Neural cell (in vitro differentiated cells): ENCODE measurements around the gene ADARB1. TPM values are rescaled to one million over a fixed set of nuclear protein-coding genes. Genes with fewer than 3 reads are reported as not detected.

ENCODE experiments used
- H2AFZ ChIP-seq: fragments of 200-600, 300-800 bp; sonication (generic), shearing (Covaris generic); 2 replicates; pipeline ENCODE4 v1.6.0; 2014; ENCODE audit warnings: low read depth, mild to moderate bottlenecking, antibody characterized with exemption, low read length, moderate library complexity
- H3F3A ChIP-seq: fragments of 200-600 bp; shearing (Covaris generic); 2 replicates; pipeline ENCODE4 v1.6.1; 2016; ENCODE audit warnings: mild to moderate bottlenecking, moderate library complexity, mixed read lengths, antibody characterized with exemption, low read length; ENCODE audit not compliant: insufficient read depth, poor library complexity, severe bottlenecking
- H3K27ac ChIP-seq: fragments of 200-600, 300-800 bp; sonication (generic), shearing (Covaris generic); 2 replicates; pipeline ENCODE4 v1.5.1; 2014; ENCODE audit warnings: mild to moderate bottlenecking, low read length, moderate library complexity
- H3K27me3 ChIP-seq: fragments of 300-800, 200-600 bp; sonication (generic), shearing (Covaris generic); 2 replicates; pipeline ENCODE4 v1.6.0; 2014; ENCODE audit warnings: mild to moderate bottlenecking, low read depth, low read length, moderate library complexity; ENCODE audit not compliant: insufficient read depth
- H3K36me3 ChIP-seq: fragments of 300-800, 200-600 bp; sonication (generic), shearing (Covaris generic); 2 replicates; pipeline ENCODE4 v1.5.1; 2014; ENCODE audit warnings: mild to moderate bottlenecking, antibody characterized with exemption, low read length, moderate library complexity; ENCODE audit not compliant: insufficient read depth
- H3K4me2 ChIP-seq: fragments of 300-800, 200-600 bp; sonication (generic), shearing (Covaris generic); 2 replicates; pipeline ENCODE4 v1.6.0; 2014; ENCODE audit warnings: mild to moderate bottlenecking, low read length
- H3K4me3 ChIP-seq: fragments of 300-800, 200-600 bp; sonication (generic), shearing (Covaris generic); 2 replicates; pipeline ENCODE4 v1.5.1; 2014; ENCODE audit warnings: mild to moderate bottlenecking, low read length, moderate library complexity
- H3K79me2 ChIP-seq: fragments of 200-600 bp; shearing (Covaris generic); replicated peaks from 2 replicates; pipeline ENCODE4 v1.6.0; 2014; ENCODE audit warnings: mild to moderate bottlenecking, low read length, moderate library complexity; ENCODE audit not compliant: insufficient read depth
- H3K9ac ChIP-seq: fragments of 300-800, 200-600 bp; sonication (generic), shearing (Covaris generic); 2 replicates; pipeline ENCODE4 v1.6.1; 2016; ENCODE audit warnings: mild to moderate bottlenecking, low read length, mixed read lengths
- H3K9me2 ChIP-seq: fragments of 200-600 bp; shearing (Covaris generic); 2 replicates; pipeline ENCODE4 v1.6.1; 2016; ENCODE audit warnings: mild to moderate bottlenecking, low read length, mixed read lengths; ENCODE audit not compliant: insufficient read depth
- H3K9me3 ChIP-seq: fragments of 200-600, 300-800 bp; sonication (generic), shearing (Covaris generic); 2 replicates; pipeline ENCODE4 v1.6.1; 2016; ENCODE audit warnings: mild to moderate bottlenecking, mixed run types, low read length, moderate library complexity, mixed read lengths
- H4K20me1 ChIP-seq: fragments of 200-600 bp; shearing (Covaris generic); 2 replicates; pipeline ENCODE4 v1.6.1; 2016; ENCODE audit warnings: mild to moderate bottlenecking, mixed run types; ENCODE audit not compliant: insufficient read depth
- CTCF ChIP-seq: fragments of 450-650 bp; IDR thresholded peaks from 2 replicates; pipeline ENCODE4 v1.5.1; 2014; ENCODE audit warnings: antibody characterized with exemption, mild to moderate bottlenecking, moderate library complexity; ENCODE audit not compliant: poor library complexity, severe bottlenecking
- EP300 ChIP-seq: fragments of 450-650 bp; conservative IDR thresholded peaks from 2 replicates; pipeline ENCODE4 v1.6.1; 2014; ENCODE audit warnings: antibody characterized with exemption, mild to moderate bottlenecking, moderate library complexity; ENCODE audit not compliant: poor library complexity, severe bottlenecking
- EZH2 ChIP-seq: fragments of 200-600, 300-800 bp; shearing (Covaris generic), sonication (generic); IDR thresholded peaks from 2 replicates; pipeline ENCODE4 v1.6.1; 2014; ENCODE audit warnings: antibody characterized with exemption, low read length, borderline replicate concordance, mild to moderate bottlenecking; ENCODE audit not compliant: insufficient read depth, poor library complexity, severe bottlenecking
- MXI1 ChIP-seq: fragments of 450-650 bp; conservative IDR thresholded peaks from 2 replicates; pipeline ENCODE4 v1.6.1; 2014; ENCODE audit warnings: antibody characterized with exemption, mild to moderate bottlenecking; ENCODE audit not compliant: poor library complexity, severe bottlenecking
- POLR2AphosphoS5 ChIP-seq: IDR thresholded peaks from 2 replicates; pipeline ENCODE4 v1.6.1; 2012
- RAD21 ChIP-seq: fragments of 450-650 bp; conservative IDR thresholded peaks from 2 replicates; pipeline ENCODE4 v1.6.1; 2014; ENCODE audit warnings: antibody characterized with exemption, mild to moderate bottlenecking, moderate library complexity
- REST ChIP-seq: IDR thresholded peaks from 2 replicates; pipeline ENCODE4 v1.6.1; 2012; ENCODE audit warnings: borderline replicate concordance
- SMC3 ChIP-seq: fragments of 450-650 bp; conservative IDR thresholded peaks from 2 replicates; pipeline ENCODE4 v1.6.1; 2014; ENCODE audit warnings: antibody characterized with exemption, mild to moderate bottlenecking, moderate library complexity; ENCODE audit not compliant: poor library complexity
- TAF1 ChIP-seq: IDR thresholded peaks from 2 replicates; pipeline ENCODE4 v1.6.1; 2012; ENCODE audit warnings: low read depth
- polyA plus RNA-seq: library from polyadenylated mRNA; depleted of rRNA; stranded (reverse); fragments of >200 nt; gene quantifications from 2 replicates; pipeline ENCODE4 v1.2.3, GENCODE V29; 2014

ADARB1 gene
- polyA plus RNA-seq, 1 donor from 2014 or later, result 8.9 TPM

- H3K9me2 ChIP-seq, result no peaks in the 10 kb centered on the region
- H3K27me3 ChIP-seq, result no peaks in the 10 kb centered on the region
- H3K9ac ChIP-seq, result no peak overlapping the region
- no peaks in the 10 kb centered on the region for H3K36me3 ChIP-seq
- H3K27ac ChIP-seq, result no peak overlapping the region
- no peak overlapping the region for H3K4me2 ChIP-seq
- no peak for TF ChIP-seq EZH2
- H3F3A ChIP-seq, result no peaks in the 10 kb centered on the region
- no peak overlapping the region for H2AFZ ChIP-seq
- H3K79me2 ChIP-seq, result no peaks in the 10 kb centered on the region
- H3K4me3 ChIP-seq, result no peak overlapping the region
- H4K20me1 ChIP-seq, result no peaks in the 10 kb centered on the region
- H3K9me3 ChIP-seq, result no peaks in the 10 kb centered on the region
These were observed 105.3 kb downstream of the ADARB1 start for GRCh38 chr21:45179568-45180245.

- Histone ChIP-seq H3K27ac (no peak overlapping the region), H2AFZ (no peak overlapping the region), H3F3A (no peaks in the 10 kb centered on the region), H3K9me2 (no peaks in the 10 kb centered on the region), H3K27me3 (no peaks in the 10 kb centered on the region), H3K4me2 (no peak overlapping the region), H3K4me3 (no peak overlapping the region), H3K9me3 (no peaks in the 10 kb centered on the region), H3K36me3 (no peaks in the 10 kb centered on the region), H4K20me1 (no peaks in the 10 kb centered on the region), H3K9ac (no peak overlapping the region), H3K79me2 (no peaks in the 10 kb centered on the region)
- TF ChIP-seq POLR2AphosphoS5 (no peak), TAF1 (no peak), EP300 (no peak), MXI1 (no peak), REST (no peak), CTCF (no peak), EZH2 (no peak), SMC3 (no peak), RAD21 (no peak)
These were observed 105.8 kb downstream of the ADARB1 start for GRCh38 chr21:45180246-45180599.

- no peak overlapping the region for H3K27ac ChIP-seq
- TF ChIP-seq TAF1 (no peak), POLR2AphosphoS5 (no peak), EZH2 (no peak), SMC3 (no peak), EP300 (no peak), REST (no peak), RAD21 (no peak), MXI1 (no peak), CTCF (no peak)
These were observed 108.6 kb downstream of the ADARB1 start for GRCh38 chr21:45182958-45183357.

More at GRCh38 chr21:45182958-45183357, 108.6 kb downstream of the ADARB1 start:
- H3K9ac ChIP-seq, result no peak overlapping the region
- H3K9me3 ChIP-seq, result peaks cover 9% of the 10 kb centered on the region
- no peaks in the 10 kb centered on the region for H3K27me3 ChIP-seq
- H3K36me3 ChIP-seq, result peaks cover 12% of the 10 kb centered on the region
- H2AFZ ChIP-seq, result no peak overlapping the region
- no peaks in the 10 kb centered on the region for H3F3A ChIP-seq
- H3K4me2 ChIP-seq, result no peak overlapping the region
- no peak overlapping the region for H3K4me3 ChIP-seq
- H4K20me1 ChIP-seq, result no peaks in the 10 kb centered on the region
- H3K9me2 ChIP-seq, result no peaks in the 10 kb centered on the region
- no peaks in the 10 kb centered on the region for H3K79me2 ChIP-seq
